ENCODE results near the gene ARHGAP26. TPM values are rescaled to one million over a fixed set of nuclear protein-coding genes. Genes with fewer than 3 reads are reported as not detected.

ARHGAP26 gene
- total and polyA plus RNA-seq, 7 donors = 5.4 to 25.5 (median 19.1) TPM

DNA sequence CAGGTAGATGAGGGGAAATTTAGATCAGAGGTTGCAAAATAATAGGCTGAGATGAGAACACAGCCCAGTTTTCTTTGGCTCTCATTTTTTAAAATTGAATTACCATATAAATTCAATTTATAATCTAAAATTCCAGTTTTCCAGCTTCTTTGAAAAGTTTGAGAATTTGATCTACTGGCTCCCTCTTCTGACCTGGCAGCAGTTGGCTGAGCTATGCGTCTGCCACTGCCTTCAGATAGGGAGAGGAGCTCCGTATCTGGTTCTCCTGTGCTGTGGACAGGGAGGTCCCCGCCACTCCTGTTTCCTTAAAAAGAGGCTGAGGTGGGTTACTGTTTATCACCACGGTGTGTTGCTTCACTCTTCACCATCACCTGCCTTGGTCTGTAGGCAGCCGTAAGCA is 103.7 kb downstream of the ARHGAP26 start:
- TF ChIP-seq POLR2A (IDR thresholded peaks at IDR 0.05) (no peak), POLR2AphosphoS5 (IDR thresholded peaks at IDR 0.05) (no peak), EP300 (IDR thresholded peaks at IDR 0.05) (no peak)
- TF ChIP-seq, protein P1, sequence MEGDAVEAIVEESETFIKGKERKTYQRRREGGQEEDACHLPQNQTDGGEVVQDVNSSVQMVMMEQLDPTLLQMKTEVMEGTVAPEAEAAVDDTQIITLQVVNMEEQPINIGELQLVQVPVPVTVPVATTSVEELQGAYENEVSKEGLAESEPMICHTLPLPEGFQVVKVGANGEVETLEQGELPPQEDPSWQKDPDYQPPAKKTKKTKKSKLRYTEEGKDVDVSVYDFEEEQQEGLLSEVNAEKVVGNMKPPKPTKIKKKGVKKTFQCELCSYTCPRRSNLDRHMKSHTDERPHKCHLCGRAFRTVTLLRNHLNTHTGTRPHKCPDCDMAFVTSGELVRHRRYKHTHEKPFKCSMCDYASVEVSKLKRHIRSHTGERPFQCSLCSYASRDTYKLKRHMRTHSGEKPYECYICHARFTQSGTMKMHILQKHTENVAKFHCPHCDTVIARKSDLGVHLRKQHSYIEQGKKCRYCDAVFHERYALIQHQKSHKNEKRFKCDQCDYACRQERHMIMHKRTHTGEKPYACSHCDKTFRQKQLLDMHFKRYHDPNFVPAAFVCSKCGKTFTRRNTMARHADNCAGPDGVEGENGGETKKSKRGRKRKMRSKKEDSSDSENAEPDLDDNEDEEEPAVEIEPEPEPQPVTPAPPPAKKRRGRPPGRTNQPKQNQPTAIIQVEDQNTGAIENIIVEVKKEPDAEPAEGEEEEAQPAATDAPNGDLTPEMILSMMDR (IDR thresholded peaks at IDR 0.05) = no peak
- intact Hi-C loops (cut with DNase I) = no loop called here
- 66 to 81% methylated on average over 5 of the region's 5 CpGs for WGBS, 2 donors
- Histone ChIP-seq H3K27ac (no peak overlapping the region), H3K4me1 (peaks cover 0 to 24% (median 14%) of the 10 kb centered on the region in 4 donors), H3K9me3 (no peaks in the 10 kb centered on the region), H3K4me3 (no peak overlapping the region), H3K27me3 (no peaks in the 10 kb centered on the region), H3K36me3 (no peaks in the 10 kb centered on the region)
- DNase-seq = no peak

DNA sequence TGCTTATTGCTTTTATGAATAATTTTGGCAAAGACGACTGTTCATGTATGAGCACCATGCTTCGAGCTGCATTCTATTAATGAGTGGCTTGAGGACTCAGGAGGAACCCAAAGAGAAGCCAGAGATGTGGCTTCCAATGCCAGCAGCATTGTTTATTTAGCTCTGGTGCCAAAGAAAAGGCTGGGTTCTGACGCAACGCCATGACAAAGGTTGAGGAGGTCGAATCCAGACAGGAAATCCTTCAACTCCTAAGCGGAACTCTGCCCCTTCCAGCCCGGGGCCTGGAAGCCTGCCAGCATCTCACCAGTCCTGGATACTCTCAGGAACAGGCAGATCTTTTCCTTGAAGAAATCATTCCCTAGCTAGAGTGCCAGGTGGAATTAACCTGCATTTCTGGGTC is 104.4 kb downstream of the ARHGAP26 start:
- Histone ChIP-seq H3K27ac (no peak overlapping the region), H3K4me3 (no peak overlapping the region), H3K4me1 (peaks cover 0 to 17% (median 10%) of the 10 kb centered on the region in 4 donors), H3K27me3 (no peaks in the 10 kb centered on the region), H3K9me3 (no peaks in the 10 kb centered on the region), H3K36me3 (no peaks in the 10 kb centered on the region)
- TF ChIP-seq, protein P1 (IDR thresholded peaks at IDR 0.05) = no peak
- TF ChIP-seq EP300 (IDR thresholded peaks at IDR 0.05) = no peak
- TF ChIP-seq POLR2AphosphoS5 (IDR thresholded peaks at IDR 0.05) = peak in 3 of 4 donors; percentile 39 to 49 (median 39)
- no peak for DNase-seq
- intact Hi-C loops (cut with DNase I) = no loop called here
- WGBS, 2 donors = 12 to 61% methylated on average over 7 of the region's 7 CpGs

DNA sequence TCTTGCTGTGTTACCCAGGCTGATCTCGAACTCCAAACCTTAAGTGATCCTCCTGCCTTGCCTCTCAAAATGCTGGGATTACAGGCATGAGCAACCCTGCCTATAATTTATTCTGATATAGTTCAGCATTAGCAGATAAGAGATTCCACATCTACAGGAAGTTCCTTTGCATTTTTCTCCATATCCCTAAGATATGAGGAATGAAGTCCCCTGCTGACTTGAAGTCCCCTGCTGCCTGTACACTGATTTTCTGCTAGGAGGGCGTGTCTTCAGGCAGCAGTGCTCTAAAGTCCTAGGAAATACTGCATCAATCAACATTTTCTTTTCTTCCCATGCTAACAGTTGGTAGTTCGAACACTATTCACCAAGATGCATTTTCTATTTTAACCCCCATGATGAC is 105.8 kb downstream of the ARHGAP26 start:
- TF ChIP-seq EP300 (IDR thresholded peaks at IDR 0.05) (no peak), POLR2A (IDR thresholded peaks at IDR 0.05) (no peak), POLR2AphosphoS5 (IDR thresholded peaks at IDR 0.05) (no peak)
- TF ChIP-seq, protein P1 (IDR thresholded peaks at IDR 0.05) = no peak
- no peak for DNase-seq
- peaks cover 0 to 10% (median under 1%) of the 10 kb centered on the region in 4 donors for H3K4me1 ChIP-seq
- no peaks in the 10 kb centered on the region for H3K27me3 ChIP-seq
- intact Hi-C loops (cut with DNase I) = no loop called here
- no peaks in the 10 kb centered on the region for H3K36me3 ChIP-seq
- no peak overlapping the region for H3K4me3 ChIP-seq
- WGBS, 2 donors = 83 to 95% methylated on average over 3 of the region's 3 CpGs
- no peaks in the 10 kb centered on the region for H3K9me3 ChIP-seq
- H3K27ac ChIP-seq = no peak overlapping the region

DNA sequence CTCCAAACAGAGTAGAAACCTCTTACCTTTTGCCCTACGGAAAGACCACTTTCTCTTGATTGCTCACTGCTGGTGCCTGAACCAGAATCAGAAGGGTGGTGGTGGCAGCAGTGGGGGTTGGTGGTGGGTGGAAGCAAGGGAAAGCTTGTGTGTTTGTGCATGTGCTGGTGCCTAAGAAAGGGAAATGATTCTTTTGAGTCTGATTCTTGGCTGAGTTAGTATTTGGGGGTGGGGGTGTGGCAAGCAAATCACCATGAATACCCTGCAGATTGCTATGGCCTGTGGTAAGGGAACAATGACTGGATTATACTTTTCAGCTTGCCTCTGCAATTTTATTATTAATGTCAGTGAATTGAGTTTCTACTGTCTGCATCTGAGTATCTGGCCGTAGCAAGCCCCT is 106.6 kb downstream of the ARHGAP26 start:
- no peak overlapping the region for H3K4me3 ChIP-seq
- H3K27me3 ChIP-seq = no peaks in the 10 kb centered on the region
- DNase-seq = no peak
- H3K27ac ChIP-seq = no peak overlapping the region
- WGBS, 2 donors = 86 to 87% methylated on average over 2 of the region's 2 CpGs
- no peaks in the 10 kb centered on the region for H3K9me3 ChIP-seq
- peaks cover 0 to 11% (median 4%) of the 10 kb centered on the region in 4 donors for H3K4me1 ChIP-seq
- intact Hi-C loops (cut with DNase I) = no loop called here
- H3K36me3 ChIP-seq = no peaks in the 10 kb centered on the region
- TF ChIP-seq, protein P1 (IDR thresholded peaks at IDR 0.05) = no peak
- TF ChIP-seq EP300 (IDR thresholded peaks at IDR 0.05) (no peak), POLR2AphosphoS5 (IDR thresholded peaks at IDR 0.05) (no peak), POLR2A (IDR thresholded peaks at IDR 0.05) (no peak)

DNA sequence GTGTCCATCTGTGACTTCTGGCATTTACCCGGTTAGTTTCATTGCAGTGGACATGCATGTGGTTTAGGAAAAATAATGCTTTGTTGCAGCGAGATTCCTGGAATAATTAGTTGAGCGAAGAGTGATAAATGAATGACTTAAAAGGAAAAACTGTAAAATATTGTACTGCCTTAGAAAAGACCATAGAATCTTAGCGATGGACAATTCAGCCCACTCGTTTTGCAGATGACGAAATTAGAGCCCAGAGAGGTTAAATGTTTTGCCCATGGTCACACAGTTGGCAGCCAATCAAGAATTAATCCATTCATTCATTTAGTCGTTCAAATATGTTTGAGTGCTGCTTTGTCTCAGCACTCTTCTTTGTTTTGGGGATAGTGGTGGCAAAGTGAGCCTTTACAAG is 107.9 kb downstream of the ARHGAP26 start:
- TF ChIP-seq, protein P1 (IDR thresholded peaks at IDR 0.05) = no peak
- TF ChIP-seq POLR2AphosphoS5 (IDR thresholded peaks at IDR 0.05) (no peak), POLR2A (IDR thresholded peaks at IDR 0.05) (no peak), EP300 (IDR thresholded peaks at IDR 0.05) (no peak)
- Histone ChIP-seq H3K9me3 (no peaks in the 10 kb centered on the region), H3K27ac (no peak overlapping the region), H3K36me3 (no peaks in the 10 kb centered on the region), H3K4me3 (no peak overlapping the region), H3K27me3 (no peaks in the 10 kb centered on the region), H3K4me1 (peaks cover 0 to 21% (median 10%) of the 10 kb centered on the region in 4 donors)
- intact Hi-C loops (cut with DNase I) = no loop called here
- 84 to 89% methylated on average over 7 of the region's 7 CpGs for WGBS, 2 donors
- DNase-seq = no peak

Measured in sigmoid colon (tissue), 7 donors.